ENCODE results near the gene RNU6-9. TPM values are rescaled to one million over a fixed set of nuclear protein-coding genes. Genes with fewer than 3 reads are reported as not detected.
A peak's percentile ranks its signal among the peaks of the same experiment; 100 is the strongest.

RNU6-9 gene
- total RNA-seq, 1 donor, result not detected

DNA sequence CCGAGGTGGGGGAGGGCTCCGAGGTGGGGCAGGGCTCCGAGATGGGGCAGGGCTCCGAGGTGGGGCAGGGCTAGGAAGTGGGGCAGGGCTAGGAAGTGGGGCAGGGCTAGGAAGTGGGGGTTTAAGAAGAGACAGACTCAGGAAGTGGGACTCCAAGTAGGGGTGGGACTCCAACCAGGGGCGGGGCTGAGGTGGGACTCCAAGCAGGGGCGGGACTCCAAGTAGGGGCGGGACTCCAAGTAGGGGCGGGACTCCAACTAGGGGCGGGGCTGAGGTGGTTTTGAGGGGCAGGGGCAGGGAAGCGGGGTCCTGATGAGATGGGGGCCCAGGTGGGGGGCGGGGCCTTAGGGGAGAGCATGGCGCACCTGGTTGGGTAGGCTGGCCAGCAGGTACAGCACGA is 20.2 kb upstream of the RNU6-9 start:
- TF ChIP-seq, protein P1, sequence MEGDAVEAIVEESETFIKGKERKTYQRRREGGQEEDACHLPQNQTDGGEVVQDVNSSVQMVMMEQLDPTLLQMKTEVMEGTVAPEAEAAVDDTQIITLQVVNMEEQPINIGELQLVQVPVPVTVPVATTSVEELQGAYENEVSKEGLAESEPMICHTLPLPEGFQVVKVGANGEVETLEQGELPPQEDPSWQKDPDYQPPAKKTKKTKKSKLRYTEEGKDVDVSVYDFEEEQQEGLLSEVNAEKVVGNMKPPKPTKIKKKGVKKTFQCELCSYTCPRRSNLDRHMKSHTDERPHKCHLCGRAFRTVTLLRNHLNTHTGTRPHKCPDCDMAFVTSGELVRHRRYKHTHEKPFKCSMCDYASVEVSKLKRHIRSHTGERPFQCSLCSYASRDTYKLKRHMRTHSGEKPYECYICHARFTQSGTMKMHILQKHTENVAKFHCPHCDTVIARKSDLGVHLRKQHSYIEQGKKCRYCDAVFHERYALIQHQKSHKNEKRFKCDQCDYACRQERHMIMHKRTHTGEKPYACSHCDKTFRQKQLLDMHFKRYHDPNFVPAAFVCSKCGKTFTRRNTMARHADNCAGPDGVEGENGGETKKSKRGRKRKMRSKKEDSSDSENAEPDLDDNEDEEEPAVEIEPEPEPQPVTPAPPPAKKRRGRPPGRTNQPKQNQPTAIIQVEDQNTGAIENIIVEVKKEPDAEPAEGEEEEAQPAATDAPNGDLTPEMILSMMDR (IDR thresholded peaks at IDR 0.05; ENCODE audit: extremely low read depth, low read depth, low read length), result no peak
- Histone ChIP-seq H2AFZ (ENCODE audit: low read length) (no peak overlapping the region), H3K9me3 (ENCODE audit: low read depth, low read length) (no peaks in the 10 kb centered on the region), H3K36me3 (ENCODE audit: insufficient read depth, low read length) (peaks cover 14% of the 10 kb centered on the region), H3K27ac (ENCODE audit: low read depth, low read length) (no peak overlapping the region), H3K4me1 (ENCODE audit: insufficient read depth, low read length) (peaks cover 16% of the 10 kb centered on the region), H3K79me2 (ENCODE audit: insufficient read depth, low read length) (no peaks in the 10 kb centered on the region), H3K4me3 (ENCODE audit: insufficient read depth, low read length) (no peak overlapping the region), H3K27me3 (ENCODE audit: insufficient read depth, low read length) (no peaks in the 10 kb centered on the region), H4K20me1 (ENCODE audit: insufficient read depth, low read length) (peaks cover 11% of the 10 kb centered on the region), H3K4me2 (ENCODE audit: insufficient read depth, low read length) (no peak overlapping the region)
- DNase-seq (ENCODE audit: insufficient read length, low spot score, missing footprints), result no peak

DNA sequence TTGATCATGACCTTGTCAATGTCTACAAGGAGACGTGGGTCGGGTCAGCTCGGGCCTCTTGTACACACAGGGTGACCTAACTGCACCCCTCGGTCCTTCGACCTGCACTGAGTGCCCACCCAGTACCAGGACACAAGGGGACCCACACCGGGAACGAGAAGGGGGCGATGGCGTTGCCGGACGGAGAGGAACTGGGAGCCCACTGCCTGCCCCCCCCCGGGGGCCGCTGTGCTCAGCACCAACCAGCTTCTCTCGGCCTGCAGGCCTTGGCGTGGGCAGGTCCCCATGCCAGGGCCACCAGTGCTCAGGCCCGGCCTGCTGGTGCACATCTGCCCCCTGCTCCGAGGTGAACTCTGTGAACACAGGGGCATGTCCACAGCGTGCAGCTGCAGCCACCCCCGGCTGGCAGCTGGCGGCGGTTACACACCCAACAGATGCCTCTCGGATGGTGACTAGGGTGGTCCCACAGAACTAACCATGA is 19.7 kb upstream of the RNU6-9 start:
- no peaks in the 10 kb centered on the region for H3K79me2 ChIP-seq (ENCODE audit: insufficient read depth, low read length)
- H3K27ac ChIP-seq (ENCODE audit: low read depth, low read length), result no peak overlapping the region
- peaks cover 11% of the 10 kb centered on the region for H4K20me1 ChIP-seq (ENCODE audit: insufficient read depth, low read length)
- H2AFZ ChIP-seq (ENCODE audit: low read length), result no peak overlapping the region
- no peak overlapping the region for H3K4me2 ChIP-seq (ENCODE audit: insufficient read depth, low read length)
- no peak overlapping the region for H3K4me3 ChIP-seq (ENCODE audit: insufficient read depth, low read length)
- no peaks in the 10 kb centered on the region for H3K27me3 ChIP-seq (ENCODE audit: insufficient read depth, low read length)
- H3K36me3 ChIP-seq (ENCODE audit: insufficient read depth, low read length), result peaks cover 9% of the 10 kb centered on the region
- H3K4me1 ChIP-seq (ENCODE audit: insufficient read depth, low read length), result peaks cover 16% of the 10 kb centered on the region
- TF ChIP-seq, protein P1 (IDR thresholded peaks at IDR 0.05; ENCODE audit: extremely low read depth, low read depth, low read length), result no peak
- no peak for DNase-seq (ENCODE audit: insufficient read length, low spot score, missing footprints)
- H3K9me3 ChIP-seq (ENCODE audit: low read depth, low read length), result no peaks in the 10 kb centered on the region

DNA sequence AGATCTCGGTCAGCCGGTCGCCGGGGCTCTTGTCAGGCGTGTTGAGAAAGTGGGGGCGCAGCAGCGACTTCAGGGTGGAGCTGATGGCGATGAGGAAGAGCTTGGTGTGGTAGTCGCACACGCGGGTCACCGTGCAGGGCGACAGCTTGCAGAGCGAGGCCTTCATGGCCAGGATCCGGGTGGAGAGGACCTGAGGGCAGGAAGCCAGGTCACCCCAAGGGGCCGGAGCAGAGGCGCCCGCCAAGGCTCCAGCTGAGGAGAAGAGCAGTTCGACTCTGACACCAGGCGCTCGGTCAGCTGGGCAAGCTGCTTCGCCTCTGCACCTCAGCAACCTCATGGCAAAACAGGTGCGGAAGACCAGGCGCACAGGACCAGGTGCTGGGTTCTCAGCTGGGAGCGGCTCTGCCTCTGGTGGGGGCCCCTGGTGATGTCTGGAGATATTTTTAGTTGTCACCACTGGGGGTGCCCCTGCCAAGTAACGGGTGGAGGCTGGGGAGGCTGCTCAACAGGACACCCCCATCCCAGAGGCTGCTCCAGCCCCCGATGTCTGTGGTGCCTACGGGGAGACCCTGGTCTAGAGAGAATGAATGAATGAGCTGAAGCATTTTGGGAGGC is 17.9 kb upstream of the RNU6-9 start:
- Histone ChIP-seq H4K20me1 (ENCODE audit: insufficient read depth, low read length) (peaks cover 3% of the 10 kb centered on the region), H2AFZ (ENCODE audit: low read length) (no peak overlapping the region), H3K79me2 (ENCODE audit: insufficient read depth, low read length) (no peaks in the 10 kb centered on the region), H3K36me3 (ENCODE audit: insufficient read depth, low read length) (peaks cover 6% of the 10 kb centered on the region), H3K27ac (ENCODE audit: low read depth, low read length) (no peak overlapping the region), H3K9me3 (ENCODE audit: low read depth, low read length) (no peaks in the 10 kb centered on the region), H3K4me3 (ENCODE audit: insufficient read depth, low read length) (no peak overlapping the region), H3K27me3 (ENCODE audit: insufficient read depth, low read length) (no peaks in the 10 kb centered on the region), H3K4me2 (ENCODE audit: insufficient read depth, low read length) (no peak overlapping the region), H3K4me1 (ENCODE audit: insufficient read depth, low read length) (no peaks in the 10 kb centered on the region)
- DNase-seq (ENCODE audit: insufficient read length, low spot score, missing footprints), result peak; percentile 87
- TF ChIP-seq, protein P1 (IDR thresholded peaks at IDR 0.05; ENCODE audit: extremely low read depth, low read depth, low read length), result no peak

DNA sequence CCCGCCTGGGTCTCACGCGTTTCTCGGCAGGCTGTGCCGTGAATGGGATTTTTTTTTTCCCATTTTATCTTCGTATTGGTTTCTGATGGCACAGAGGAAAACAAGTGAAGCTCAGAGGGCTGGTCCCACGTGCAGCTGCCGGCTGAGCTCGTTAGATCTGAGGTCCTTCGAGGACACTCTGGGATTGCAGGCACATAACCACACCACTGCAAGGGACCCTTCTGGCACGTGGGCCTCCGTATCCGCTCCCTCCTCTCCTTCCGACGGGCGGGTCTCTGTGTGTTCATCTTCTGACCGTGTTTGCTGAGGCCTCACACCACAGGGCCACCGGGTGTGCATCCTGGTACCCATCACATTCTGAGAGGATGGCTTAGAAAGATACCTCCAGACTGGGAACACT is 17.2 kb upstream of the RNU6-9 start:
- TF ChIP-seq, protein P1 (IDR thresholded peaks at IDR 0.05; ENCODE audit: extremely low read depth, low read depth, low read length), result no peak
- Histone ChIP-seq H3K79me2 (ENCODE audit: insufficient read depth, low read length) (no peaks in the 10 kb centered on the region), H3K27ac (ENCODE audit: low read depth, low read length) (no peak overlapping the region), H3K9me3 (ENCODE audit: low read depth, low read length) (no peaks in the 10 kb centered on the region), H3K4me1 (ENCODE audit: insufficient read depth, low read length) (no peaks in the 10 kb centered on the region), H4K20me1 (ENCODE audit: insufficient read depth, low read length) (peaks cover 3% of the 10 kb centered on the region), H2AFZ (ENCODE audit: low read length) (no peak overlapping the region), H3K4me3 (ENCODE audit: insufficient read depth, low read length) (no peak overlapping the region), H3K4me2 (ENCODE audit: insufficient read depth, low read length) (no peak overlapping the region), H3K36me3 (ENCODE audit: insufficient read depth, low read length) (peaks cover 9% of the 10 kb centered on the region), H3K27me3 (ENCODE audit: insufficient read depth, low read length) (no peaks in the 10 kb centered on the region)
- peak; percentile 81 for DNase-seq (ENCODE audit: insufficient read length, low spot score, missing footprints)

Data from osteoblast (primary cell).